ENCODE results near the gene TIMP2. TPM values are rescaled to one million over a fixed set of nuclear protein-coding genes. Genes with fewer than 3 reads are reported as not detected.

TIMP2 gene
- total and polyA plus RNA-seq, 2 of the 4 experiments (the other 2 are of a cell fraction): 43.9 to 416 TPM

DNA sequence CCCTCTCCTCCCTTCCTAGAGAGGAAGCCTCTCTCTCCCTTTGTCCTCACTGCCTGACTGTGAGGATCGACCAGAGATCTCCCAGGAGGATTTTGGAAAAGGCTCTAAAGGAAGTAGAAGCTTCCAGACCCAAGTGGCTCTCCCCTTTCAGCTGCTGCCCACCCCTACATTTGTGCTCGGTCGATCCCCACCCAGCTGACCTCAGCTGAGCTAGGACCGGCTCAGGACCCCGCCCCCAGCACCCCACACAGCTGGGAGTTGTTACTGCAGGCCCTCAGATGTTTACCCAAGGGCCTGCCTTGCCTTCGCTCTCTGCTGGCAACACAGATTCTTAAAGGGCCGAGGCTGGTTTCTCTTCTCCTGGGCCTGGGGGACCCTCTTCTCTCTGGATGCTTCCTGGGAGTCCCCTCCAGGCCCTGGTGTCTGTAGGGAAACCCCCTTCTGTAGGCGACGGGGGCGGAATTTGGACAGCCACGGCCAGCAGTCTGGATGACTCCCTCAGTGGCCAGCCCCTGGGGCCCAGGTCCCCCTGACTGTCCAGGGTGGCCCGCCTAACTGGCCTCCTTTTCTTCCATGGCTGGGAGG is 26.9 kb upstream of the TIMP2 start:
- TF ChIP-seq MAZ (IDR thresholded peaks at IDR 0.05; ENCODE audit: borderline replicate concordance, low read depth, low read length) (peak; percentile 33; the same call in 1 of the 2 replicates), RCOR1 (IDR thresholded peaks at IDR 0.05; ENCODE audit: insufficient replicate concordance, low read length) (no peak)
- intact Hi-C loops (cut with micrococcal nuclease) (no loop called here), dilution Hi-C loops (cut with HindIII; ENCODE audit: low sequenced_read_pairs, unreplicated experiment) (no loop called here), in situ Hi-C loops (cut with MboI; ENCODE audit: low sequenced_read_pairs) (loop anchor here (25.0 kb wide), 1 partner anchor 465 kb away; no protein-coding TSS in a partner anchor)
- Histone ChIP-seq H3K18ac (ENCODE audit: low read depth, low read length) (peak overlapping the region; percentile 94), H3K4me2 (ENCODE audit: low read depth, low read length) (peak overlapping the region; percentile 70), H2BK15ac (ENCODE audit: low read depth, low read length) (peak overlapping the region; percentile 84; the same call in 1 of the 3 replicates), H3K4me3 (ENCODE audit: insufficient read depth, low read depth, low read length) (no peak overlapping the region), H2BK120ac (ENCODE audit: low read depth, low read length) (peak overlapping the region; percentile 88), H3K56ac (ENCODE audit: extremely low read depth, insufficient read depth, low read length) (0 out of 2 replicates have a peak overlapping the region, but pooled peaks have one; percentile 21), H2BK20ac (ENCODE audit: low read depth, low read length) (peak overlapping the region; percentile 85), H2AK9ac (replicated peaks; ENCODE audit: low read depth, low read length, poor library complexity) (peak overlapping the region; percentile 91), H4K91ac (ENCODE audit: insufficient read depth, low read depth, low read length) (peak overlapping the region; percentile 60), H4K20me1 (ENCODE audit: insufficient read depth, low read length) (no peaks in the 10 kb centered on the region), H4K5ac (ENCODE audit: low read depth, low read length) (peak overlapping the region; percentile 98), H3K14ac (replicated peaks; ENCODE audit: low read depth, low read length) (peak overlapping the region; percentile 76; the same call in 1 of the 2 replicates), H3K9me3 (ENCODE audit: control insufficient read depth, insufficient read depth, low read length) (peaks cover 15% of the 10 kb centered on the region), H3K9ac (ENCODE audit: low read depth, low read length) (peak overlapping the region; percentile 75), H2BK5ac (ENCODE audit: low read depth, low read length, poor library complexity, severe bottlenecking) (peak overlapping the region; percentile 25), H3K9me1 (ENCODE audit: insufficient read depth, low read length) (no peaks in the 10 kb centered on the region), H4K8ac (ENCODE audit: low read depth in 2 of 2, low read length in 2 of 2) (peak overlapping the region; percentile 87 to 91), H2AFZ (replicated peaks; ENCODE audit: low read length, poor library complexity) (peak overlapping the region; percentile 85), H2AK5ac (ENCODE audit: low read depth, low read length) (peak overlapping the region; percentile 89), H3K79me1 (ENCODE audit: low read depth in 1 of 2, low read length in 2 of 2) (no peaks in the 10 kb centered on the region), H3K36me3 (ENCODE audit: control insufficient read depth, insufficient read depth, low read length) (no peaks in the 10 kb centered on the region), H3K27ac (ENCODE audit: insufficient read depth, low read length) (peak overlapping the region; percentile 75), H3K4ac (ENCODE audit: low read depth, low read length) (peak overlapping the region; percentile 75), H3K27me3 (ENCODE audit: control insufficient read depth, insufficient read depth, low read length) (no peaks in the 10 kb centered on the region; the same call in 1 of the 2 replicates), H3K23ac (ENCODE audit: low read depth, low read length) (peak overlapping the region; percentile 75), H3K4me1 (ENCODE audit: control insufficient read depth, insufficient read depth, low read length) (peaks cover 18% of the 10 kb centered on the region)
- DNase-seq (peak; percentile 44), ATAC-seq (ENCODE audit: low read depth) (peak; percentile 97)
- ChIA-PET CTCF (interaction anchor here (0.9 kb wide), 1 partner anchor 99 kb away, joined by 3 read pairs; no protein-coding TSS in a partner anchor), POLR2A (ENCODE audit: unreplicated experiment) (no interaction called here)
- BruUV-seq (replicated peaks): no TSS peak
- no CpG with 5 or more reads among the region's 12 CpGs for WGBS, 2 experiments (ENCODE audit: extremely low coverage in 2 of 2, insufficient read length in 1 of 2)
